Karpas-422 (cell line): ENCODE data around the gene ZC3H18. TPM values are rescaled to one million over a fixed set of nuclear protein-coding genes. Genes with fewer than 3 reads are reported as not detected.
A peak's percentile ranks its signal among the peaks of the same experiment; 100 is the strongest.

Experiments
- DNase-seq: peaks from one replicate; pipeline ENCODE4 v3.0.0-alpha.2; 2015
- H2AFZ ChIP-seq: fragments of 200-600 bp; sonication (generic); 2 replicates; pipeline ENCODE4 v1.6.1; 2014; ENCODE audit warnings: antibody characterized with exemption, low read length, mixed read lengths
- H3K27ac ChIP-seq: fragments of 200-600 bp; sonication (generic); 2 replicates; pipeline ENCODE4 v1.5.1; 2014; ENCODE audit warnings: mild to moderate bottlenecking, low read length, moderate library complexity
- H3K27me3 ChIP-seq: fragments of 200-600 bp; sonication (generic); 2 replicates; pipeline ENCODE4 v1.6.1; 2014; ENCODE audit warnings: low read length, mixed read lengths
- H3K36me3 ChIP-seq: fragments of 200-600 bp; sonication (generic); 2 replicates; pipeline ENCODE4 v1.6.1; 2014; ENCODE audit warnings: low read length, mixed read lengths; ENCODE audit not compliant: insufficient read depth
- H3K4me1 ChIP-seq: fragments of 200-600 bp; sonication (generic); 2 replicates; pipeline ENCODE4 v1.6.1; 2014; ENCODE audit warnings: mild to moderate bottlenecking, low read length, mixed read lengths
- H3K4me2 ChIP-seq: fragments of 200-600 bp; sonication (generic); 2 replicates; pipeline ENCODE4 v1.6.1; 2014; ENCODE audit warnings: low read length, low read depth, mild to moderate bottlenecking; ENCODE audit not compliant: poor library complexity, severe bottlenecking
- H3K4me3 ChIP-seq: fragments of 200-600 bp; sonication (generic); 2 replicates; pipeline ENCODE4 v1.5.1; 2014; ENCODE audit warnings: mild to moderate bottlenecking, antibody characterized with exemption, low read length, mixed read lengths
- H3K79me2 ChIP-seq: fragments of 200-600 bp; sonication (generic); 2 replicates; pipeline ENCODE4 v1.6.1; 2014; ENCODE audit warnings: mild to moderate bottlenecking, low read length, mixed read lengths
- H3K9ac ChIP-seq: fragments of 200-600 bp; sonication (generic); 2 replicates; pipeline ENCODE4 v1.6.0; 2014; ENCODE audit warnings: low read length
- H3K9me2 ChIP-seq: fragments of 200-600 bp; sonication (generic), shearing (Covaris generic); replicated peaks from 2 replicates; pipeline ENCODE4 v1.6.0; 2014; ENCODE audit warnings: mild to moderate bottlenecking, low read length, moderate library complexity; ENCODE audit not compliant: insufficient read depth
- H3K9me3 ChIP-seq: fragments of 300-700, 200-600 bp; sonication (generic); 2 replicates; pipeline ENCODE4 v1.6.1; 2014; ENCODE audit warnings: low read length, mixed read lengths
- H4K20me1 ChIP-seq: fragments of 200-600 bp; sonication (generic); 2 replicates; pipeline ENCODE4 v1.6.1; 2014; ENCODE audit warnings: mild to moderate bottlenecking, antibody characterized with exemption, low read length, low read depth; ENCODE audit not compliant: insufficient read depth
- total RNA-seq: library from RNA; depleted of rRNA; stranded (reverse); fragments of >200 nt; shearing (Covaris generic); gene quantifications from 2 replicates; pipeline ENCODE4 v1.2.3, GENCODE V29; 2014; ENCODE audit warnings: low replicate concordance

The ZC3H18 gene
- total RNA-seq, 1 experiment from 2014 or later, result 8.3 TPM

DNA sequence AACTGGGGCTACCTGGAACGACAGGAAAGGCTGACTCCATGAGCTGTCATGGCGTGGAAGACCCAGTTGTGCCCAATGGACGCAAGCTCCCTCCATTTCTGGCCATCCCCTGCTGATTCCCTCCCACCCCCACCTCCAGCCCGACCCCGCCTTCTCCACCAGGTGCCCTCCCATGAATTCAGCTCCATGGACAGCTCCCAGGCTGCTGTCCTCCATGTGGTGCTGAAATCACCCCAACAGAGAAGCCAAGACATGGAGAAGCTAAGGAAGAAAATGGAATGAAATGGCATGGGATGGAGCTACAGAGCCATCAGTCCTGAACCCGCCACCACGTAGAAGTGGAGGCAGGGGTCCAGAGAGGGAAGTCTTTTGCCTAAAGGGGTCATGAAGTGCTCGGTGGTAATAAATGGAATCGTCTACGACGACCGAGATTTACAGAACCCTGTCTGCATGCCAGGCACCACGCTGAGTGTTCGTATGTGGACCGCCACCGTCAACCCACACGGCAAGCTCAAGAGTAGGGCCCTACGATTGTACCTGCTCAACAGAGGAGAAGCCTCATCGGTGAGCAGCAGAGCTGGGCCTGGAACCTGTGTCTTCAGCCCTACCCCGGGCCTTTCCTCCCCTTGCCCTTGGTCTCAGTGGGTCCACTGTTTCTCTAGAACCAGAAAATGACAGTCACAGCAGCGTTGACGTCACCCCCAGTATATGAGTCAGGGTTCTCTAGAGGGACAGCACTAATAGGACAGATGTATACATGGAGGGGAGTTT is 9.3 kb upstream of the ZC3H18 start:
- Histone ChIP-seq H3K9me2 (no peaks in the 10 kb centered on the region), H3K9ac (no peak overlapping the region), H3K27ac (no peak overlapping the region), H2AFZ (no peak overlapping the region), H3K9me3 (no peaks in the 10 kb centered on the region), H3K36me3 (no peaks in the 10 kb centered on the region), H3K27me3 (no peaks in the 10 kb centered on the region), H4K20me1 (peaks cover 5% of the 10 kb centered on the region; the same call in 1 of the 2 replicates), H3K4me2 (no peak overlapping the region), H3K79me2 (no peaks in the 10 kb centered on the region), H3K4me1 (peaks cover 4% of the 10 kb centered on the region; the same call in 1 of the 2 replicates), H3K4me3 (no peak overlapping the region)
- DNase-seq, result peak; percentile 47

DNA sequence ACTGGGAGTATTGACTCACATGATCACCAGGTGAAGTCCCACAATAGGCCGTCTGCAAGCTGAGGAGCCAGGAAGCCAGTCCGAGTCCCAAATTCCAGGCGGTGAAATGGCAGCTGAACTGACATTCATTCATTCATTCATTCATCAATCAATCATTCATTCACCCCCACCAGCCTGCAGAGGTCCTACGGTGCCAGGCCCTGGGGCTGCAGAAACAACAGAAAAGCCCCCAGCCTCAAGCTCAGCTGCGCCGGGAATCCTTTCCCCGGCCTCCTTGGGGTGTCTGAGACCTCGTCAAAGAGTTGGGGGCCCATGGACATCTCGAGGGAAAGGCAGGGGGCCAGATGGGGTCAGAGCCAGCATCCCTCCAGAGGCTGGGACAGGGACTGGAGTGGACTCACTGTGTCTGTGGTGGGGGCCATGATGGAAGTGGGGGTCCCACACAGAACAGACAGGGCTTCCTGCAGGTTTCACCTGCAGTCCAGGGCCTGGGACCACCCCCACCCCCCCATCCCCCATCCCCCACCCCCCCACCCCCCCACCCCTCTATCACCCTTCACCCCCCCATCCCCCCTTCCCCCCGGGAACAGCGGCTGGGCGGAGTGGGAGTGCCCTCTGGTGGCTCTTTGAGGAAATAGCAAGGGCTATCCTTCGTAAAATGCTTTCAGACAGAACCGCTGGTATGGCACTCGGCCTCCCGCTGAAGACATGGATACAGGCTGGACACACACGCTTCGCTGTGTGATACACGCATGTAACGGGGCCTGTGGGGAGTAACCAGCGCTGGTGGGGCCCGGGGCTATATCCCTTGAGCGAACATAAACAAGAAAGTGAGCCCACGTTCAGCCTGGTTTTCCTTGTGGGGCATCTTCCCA is 8.5 kb upstream of the ZC3H18 start:
- peak; percentile 82 for DNase-seq
- Histone ChIP-seq H3K4me2 (no peak overlapping the region), H3K79me2 (no peaks in the 10 kb centered on the region), H4K20me1 (peaks cover 5% of the 10 kb centered on the region; the same call in 1 of the 2 replicates), H3K4me3 (no peak overlapping the region), H3K9me2 (no peaks in the 10 kb centered on the region), H3K9ac (0 out of 2 replicates have a peak overlapping the region, but pooled peaks have one; percentile 33), H3K4me1 (peaks cover 4% of the 10 kb centered on the region; the same call in 1 of the 2 replicates), H2AFZ (no peak overlapping the region), H3K9me3 (no peaks in the 10 kb centered on the region), H3K27me3 (no peaks in the 10 kb centered on the region), H3K27ac (no peak overlapping the region), H3K36me3 (no peaks in the 10 kb centered on the region)

GRCh38 chr16:88566158-88566557 is 4.0 kb upstream of the ZC3H18 start:
- H3K79me2 ChIP-seq, result peaks cover 6% of the 10 kb centered on the region
- H4K20me1 ChIP-seq, result peaks cover 10% of the 10 kb centered on the region
- no peak overlapping the region for H3K4me2 ChIP-seq
- H3K9me2 ChIP-seq, result no peaks in the 10 kb centered on the region
- no peaks in the 10 kb centered on the region for H3K36me3 ChIP-seq
- no peak overlapping the region for H3K9ac ChIP-seq
- peaks cover 14% of the 10 kb centered on the region for H3K4me1 ChIP-seq
- no peaks in the 10 kb centered on the region for H3K27me3 ChIP-seq
- no peak overlapping the region for H2AFZ ChIP-seq
- no peaks in the 10 kb centered on the region for H3K9me3 ChIP-seq
- H3K4me3 ChIP-seq, result no peak overlapping the region
- no peak for DNase-seq
- H3K27ac ChIP-seq, result no peak overlapping the region

DNA sequence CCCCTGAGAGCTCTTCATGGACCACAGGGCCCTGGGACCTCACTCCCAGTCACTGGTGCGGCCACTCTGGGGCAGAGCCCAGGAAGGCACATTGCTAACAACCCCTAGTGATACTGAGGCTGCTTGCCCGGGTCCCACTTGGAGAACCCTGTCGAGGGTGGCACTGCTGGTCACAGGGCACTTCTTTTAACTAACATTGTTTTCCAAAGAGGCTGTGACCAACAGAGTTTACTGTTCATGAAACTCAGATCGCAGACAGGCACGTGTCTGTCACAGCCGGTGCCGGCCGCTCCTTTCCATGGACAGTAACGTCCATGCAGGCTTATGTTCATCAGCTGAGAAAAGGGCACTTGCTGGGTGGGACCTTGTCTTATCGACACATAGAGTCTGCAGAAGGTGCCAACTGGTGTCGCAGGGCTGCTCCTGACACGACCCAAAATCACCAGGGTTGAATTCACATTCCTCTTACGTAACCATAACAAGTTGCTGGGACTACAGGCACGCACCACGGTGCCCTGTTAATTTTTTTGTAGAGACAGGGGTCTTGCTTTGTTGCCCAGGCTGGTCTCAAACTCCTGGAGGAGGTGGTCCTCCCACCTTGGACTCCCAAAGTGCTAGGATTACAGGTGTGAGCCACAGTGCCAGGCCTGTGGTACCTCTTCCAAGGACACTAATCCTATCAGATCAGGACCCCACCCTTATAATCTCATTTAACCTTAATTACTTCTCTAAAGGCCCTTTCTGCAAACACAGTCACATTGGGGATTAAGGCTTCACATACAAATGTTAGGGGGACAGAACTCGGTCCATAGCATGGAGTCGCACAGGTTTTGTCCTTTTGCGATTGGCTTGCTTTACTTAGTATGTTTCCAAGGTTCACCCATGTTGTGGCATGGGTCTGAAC is 1.2 kb upstream of the ZC3H18 start:
- Histone ChIP-seq H3K4me1 (peaks cover 23% of the 10 kb centered on the region), H3K9ac (peak overlapping the region; percentile 91), H3K36me3 (peaks cover 7% of the 10 kb centered on the region; the same call in 1 of the 2 replicates), H3K9me2 (no peaks in the 10 kb centered on the region), H3K9me3 (no peaks in the 10 kb centered on the region), H3K27me3 (no peaks in the 10 kb centered on the region), H3K4me2 (peak overlapping the region; percentile 99), H3K4me3 (peak overlapping the region; percentile 85), H2AFZ (peak overlapping the region; percentile 90; the same call in 1 of the 2 replicates), H3K27ac (no peak overlapping the region), H4K20me1 (peaks cover 26% of the 10 kb centered on the region), H3K79me2 (peaks cover 34% of the 10 kb centered on the region)
- no peak for DNase-seq

DNA sequence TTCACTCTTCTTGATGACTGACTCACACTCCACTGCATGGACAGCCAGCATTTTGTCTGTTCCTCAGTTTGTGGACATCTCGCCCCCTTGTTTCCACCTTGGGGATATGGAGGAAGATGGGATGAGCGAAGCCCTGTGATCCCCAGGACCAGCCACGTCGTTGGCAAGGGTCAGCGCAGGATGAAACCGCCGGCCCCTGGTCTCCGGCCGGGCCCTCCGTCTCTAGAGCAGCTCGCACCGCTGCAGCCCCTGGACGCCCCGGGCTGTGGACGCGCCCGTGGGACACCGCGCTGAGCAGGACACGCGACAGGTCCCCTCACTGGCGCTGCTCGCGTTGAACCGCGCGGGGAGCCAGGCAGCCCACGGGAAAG is 604 bp upstream of the ZC3H18 start:
- H3K4me3 ChIP-seq, result peak overlapping the region; percentile 85
- peaks cover 23% of the 10 kb centered on the region for H3K4me1 ChIP-seq
- H2AFZ ChIP-seq, result peak overlapping the region; percentile 90; the same call in 1 of the 2 replicates
- no peaks in the 10 kb centered on the region for H3K9me2 ChIP-seq
- H3K27me3 ChIP-seq, result no peaks in the 10 kb centered on the region
- DNase-seq, result no peak
- H3K9ac ChIP-seq, result peak overlapping the region; percentile 91
- peak overlapping the region; percentile 99 for H3K4me2 ChIP-seq
- H3K79me2 ChIP-seq, result peaks cover 39% of the 10 kb centered on the region
- H3K36me3 ChIP-seq, result peaks cover 10% of the 10 kb centered on the region; the same call in 1 of the 2 replicates
- no peak overlapping the region for H3K27ac ChIP-seq
- no peaks in the 10 kb centered on the region for H3K9me3 ChIP-seq
- peaks cover 26% of the 10 kb centered on the region for H4K20me1 ChIP-seq

- H3K9me2 ChIP-seq, result no peaks in the 10 kb centered on the region
- H3K9me3 ChIP-seq, result no peaks in the 10 kb centered on the region
- H3K4me1 ChIP-seq, result peaks cover 23% of the 10 kb centered on the region
- peak overlapping the region; percentile 100 for H3K4me2 ChIP-seq
- no peak overlapping the region for H2AFZ ChIP-seq
- no peak overlapping the region for H3K27ac ChIP-seq
- peaks cover 47% of the 10 kb centered on the region for H3K79me2 ChIP-seq
- no peaks in the 10 kb centered on the region for H3K27me3 ChIP-seq
- peak overlapping the region; percentile 81 for H3K9ac ChIP-seq
- H3K36me3 ChIP-seq, result peaks cover 15% of the 10 kb centered on the region; the same call in 1 of the 2 replicates
- H4K20me1 ChIP-seq, result peaks cover 26% of the 10 kb centered on the region
- peak overlapping the region; percentile 99 for H3K4me3 ChIP-seq
- peak; percentile 74 for DNase-seq
Measured at GRCh38 chr16:88570691-88571092, 489 bp downstream of the ZC3H18 start.

GRCh38 chr16:88575251-88575650 is 5.0 kb downstream of the ZC3H18 start:
- Histone ChIP-seq H3K4me2 (no peak overlapping the region), H3K79me2 (peaks cover 89% of the 10 kb centered on the region), H3K9ac (no peak overlapping the region), H3K27me3 (no peaks in the 10 kb centered on the region), H3K9me3 (no peaks in the 10 kb centered on the region), H3K4me3 (no peak overlapping the region), H4K20me1 (peaks cover 57% of the 10 kb centered on the region), H3K9me2 (no peaks in the 10 kb centered on the region), H3K36me3 (peaks cover 19% of the 10 kb centered on the region; the same call in 1 of the 2 replicates), H3K27ac (no peak overlapping the region), H2AFZ (no peak overlapping the region), H3K4me1 (peaks cover 14% of the 10 kb centered on the region)
- DNase-seq, result no peak
